MV-4-11 (cell line): ENCODE measurements around the gene CRIP2.

ENCODE experiments used
- DNase-seq: peaks from one replicate; lab custom pipeline; 2025; lab: John Stamatoyannopoulos, UW

CRIP2 gene

DNA sequence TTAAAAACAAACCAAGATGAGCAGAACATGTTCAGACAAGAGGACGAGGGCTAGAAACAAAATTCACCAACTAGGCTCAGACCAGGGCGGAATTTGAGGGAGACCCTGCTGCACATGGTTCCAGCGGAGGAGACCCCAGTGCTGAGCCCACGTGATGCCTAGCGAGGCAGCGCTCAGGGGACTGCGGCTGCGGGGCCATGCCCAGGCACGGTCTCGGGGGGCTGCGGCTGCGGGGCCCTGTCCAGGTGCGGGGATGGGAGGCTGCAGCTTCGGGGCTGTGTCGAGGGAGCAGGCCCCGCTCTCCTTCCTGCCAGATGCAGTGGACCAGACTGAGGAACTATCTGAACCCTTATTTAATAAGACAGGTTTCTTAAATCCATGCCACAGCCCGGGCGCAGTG lies 12.7 kb upstream of the CRIP2 start:
- DNase-seq, result no peak

GRCh38 chr14:105464501-105464900 lies 10.1 kb upstream of the CRIP2 start:
- no peak for DNase-seq

DNA sequence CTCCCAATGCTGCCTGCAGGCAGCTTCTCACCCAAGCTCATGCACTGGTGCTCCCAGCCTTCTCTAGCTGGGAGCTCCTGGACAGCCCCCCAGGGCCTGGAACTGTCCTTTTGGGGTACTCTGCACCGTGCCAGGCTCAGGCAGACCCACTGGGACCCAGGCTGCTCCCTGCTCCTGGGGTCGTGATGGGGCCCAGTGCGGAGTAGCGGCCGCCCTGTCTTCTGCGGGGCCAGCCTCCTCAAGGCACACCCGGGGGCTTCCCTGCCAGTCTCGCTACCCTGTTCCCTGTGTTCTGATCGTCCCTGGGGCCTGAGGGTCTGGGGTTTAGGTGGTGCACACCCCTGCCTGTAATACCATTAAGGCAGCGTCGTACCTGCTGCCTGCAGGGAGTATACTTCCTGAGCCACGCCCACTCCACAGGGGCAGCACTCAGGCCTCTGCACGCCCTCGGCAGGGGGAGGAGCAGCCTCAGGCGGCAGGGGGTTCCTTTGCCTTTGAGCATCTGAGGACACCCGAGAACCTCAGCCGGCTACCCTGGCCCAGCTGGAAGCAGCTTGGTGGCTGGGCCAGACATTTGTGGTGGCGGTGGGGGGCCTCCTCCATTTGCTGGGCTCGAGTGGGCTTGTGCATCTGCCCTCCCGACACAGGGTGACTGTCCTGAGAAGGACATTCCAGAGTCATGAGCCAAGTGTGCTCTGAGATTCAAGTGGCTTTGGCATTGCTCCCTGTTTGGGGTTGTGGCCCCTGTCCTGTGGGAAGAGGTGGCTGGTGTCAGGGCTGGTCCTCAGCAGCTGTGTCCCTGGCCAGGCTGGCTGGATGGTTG lies 9.2 kb upstream of the CRIP2 start:
- no peak for DNase-seq

GRCh38 chr14:105466531-105467248 lies 7.9 kb upstream of the CRIP2 start:
- DNase-seq, result no peak

DNA sequence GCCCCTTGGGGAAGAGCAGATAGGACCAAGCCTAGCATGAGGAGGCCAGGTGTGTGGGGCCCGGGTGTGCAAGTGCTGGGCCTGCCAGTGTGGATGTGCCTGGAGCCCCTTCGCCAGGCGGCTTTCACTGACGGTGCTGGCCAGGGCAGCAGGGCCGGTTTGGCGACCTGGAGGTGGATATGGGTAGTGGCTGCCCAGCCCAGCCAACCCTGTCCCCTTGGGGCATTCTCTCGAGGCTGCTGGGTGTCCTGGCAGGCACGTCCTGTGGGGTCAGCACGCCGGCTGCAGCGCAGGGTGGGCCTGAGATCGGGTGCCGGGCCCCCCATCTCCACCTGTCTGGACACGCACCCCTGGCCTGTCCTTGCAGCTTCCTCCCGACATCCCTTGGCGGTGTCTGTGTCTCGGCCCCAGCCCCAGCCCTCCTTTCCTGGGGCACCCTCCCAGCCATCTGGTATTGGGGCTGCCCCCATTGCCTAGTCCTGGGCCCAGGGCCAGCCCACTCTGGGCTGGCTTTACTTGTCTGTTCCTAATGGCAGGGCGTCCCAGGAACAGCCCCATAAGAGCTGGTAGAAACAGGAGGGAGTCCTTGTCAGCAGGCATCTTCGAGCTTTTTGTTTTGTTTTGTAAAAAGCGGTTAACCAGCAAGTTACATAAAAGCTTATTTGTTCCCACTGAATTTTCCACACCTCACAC lies 7.2 kb upstream of the CRIP2 start:
- DNase-seq, result no peak

DNA sequence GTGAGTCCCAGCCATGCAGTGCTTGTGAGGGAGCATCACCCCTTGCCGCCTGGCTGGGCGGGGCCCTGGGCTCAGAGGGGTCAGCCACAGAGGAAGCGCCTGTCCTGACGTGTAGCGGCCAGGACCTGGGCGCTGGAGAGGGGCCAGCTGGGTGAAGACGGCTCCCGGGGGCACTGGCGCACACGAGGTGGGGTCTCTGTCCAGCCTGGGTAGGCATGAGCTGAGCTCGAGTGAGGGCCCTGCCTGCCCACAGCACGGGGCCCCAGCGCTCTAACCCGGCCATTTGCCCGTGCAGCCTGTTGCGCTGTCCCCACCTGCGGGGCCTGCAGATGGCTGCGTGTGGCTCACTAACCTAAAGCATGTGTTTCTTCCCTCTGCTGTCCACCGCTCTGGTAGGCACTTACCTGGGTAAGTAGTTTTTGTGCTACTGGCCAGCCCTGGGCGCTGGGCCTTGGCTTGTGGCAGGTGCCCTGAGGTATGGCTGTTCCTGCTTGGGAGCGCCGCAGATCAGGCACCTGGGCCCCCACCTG lies 6.6 kb upstream of the CRIP2 start:
- no peak for DNase-seq

DNA sequence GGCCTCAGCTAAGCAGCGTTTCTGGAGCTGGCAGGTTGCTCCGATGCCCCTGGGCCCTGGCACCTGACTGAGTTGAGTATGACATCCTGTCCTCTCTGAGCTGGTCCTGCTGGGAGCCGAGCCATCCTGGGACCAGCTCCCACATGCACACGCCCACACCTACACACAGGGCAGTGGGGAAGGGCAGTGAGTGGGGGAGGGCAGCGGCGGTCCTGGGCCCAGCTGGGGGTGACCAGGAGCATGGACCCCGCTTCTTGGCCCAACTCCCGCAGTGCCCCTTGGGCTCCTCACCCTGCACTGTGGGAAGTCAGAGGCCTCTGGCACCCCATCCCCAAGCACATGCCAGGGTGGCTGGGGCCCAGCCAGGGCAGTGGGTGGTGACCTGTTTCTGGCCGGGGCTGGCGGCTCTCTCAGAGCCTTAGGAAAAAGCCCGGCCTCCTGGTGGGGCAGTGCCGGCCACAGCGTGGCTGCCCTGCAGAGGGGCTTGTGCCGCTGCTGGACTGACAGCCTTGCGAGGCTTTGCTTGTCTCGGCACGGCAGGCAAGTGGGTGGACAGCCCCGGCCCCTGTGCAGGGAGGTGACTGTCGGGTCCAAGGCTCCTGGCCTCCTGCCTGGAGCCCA lies 5.9 kb upstream of the CRIP2 start:
- DNase-seq, result no peak

DNA sequence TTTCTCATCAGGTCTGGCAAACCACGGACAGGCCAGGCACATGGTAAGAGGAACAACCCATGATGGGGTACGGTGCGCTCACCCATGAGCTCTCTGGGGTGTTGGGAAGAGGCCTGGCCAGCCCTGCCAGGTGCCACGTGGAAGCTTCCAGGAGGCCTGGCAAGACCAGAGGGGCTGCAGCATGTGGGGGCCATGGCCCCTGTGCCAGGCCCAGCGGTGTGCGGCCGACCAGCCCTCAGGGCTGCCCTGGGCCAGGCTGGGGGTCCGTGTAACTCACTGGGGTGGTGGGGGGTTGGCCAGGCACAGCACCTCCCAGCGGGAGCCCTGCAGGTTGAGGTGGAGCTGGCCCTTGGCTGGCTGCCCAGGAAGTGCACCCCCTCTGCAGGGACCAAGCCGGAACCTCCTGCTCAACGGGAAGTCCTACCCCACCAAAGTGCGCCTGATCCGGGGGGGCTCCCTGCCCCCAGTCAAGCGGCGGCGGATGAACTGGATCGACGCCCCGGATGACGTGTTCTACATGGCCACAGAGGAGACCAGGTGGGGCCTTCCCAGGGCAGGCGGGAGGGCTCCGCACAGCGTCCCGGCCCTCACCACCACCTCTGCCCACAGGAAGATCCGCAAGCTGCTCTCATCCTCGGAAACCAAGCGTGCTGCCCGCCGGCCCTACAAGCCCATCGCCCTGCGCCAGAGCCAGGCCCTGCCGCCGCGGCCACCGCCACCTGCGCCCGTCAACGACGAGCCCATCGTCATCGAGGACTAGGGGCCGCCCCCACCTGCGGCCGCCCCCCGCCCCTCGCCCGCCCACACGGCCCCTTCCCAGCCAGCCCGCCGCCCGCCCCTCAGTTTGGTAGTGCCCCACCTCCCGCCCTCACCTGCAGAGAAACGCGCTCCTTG lies 4.9 kb upstream of the CRIP2 start:
- DNase-seq, result no peak

- DNase-seq, result no peak
Measured at GRCh38 chr14:105470350-105471296, 4.0 kb upstream of the CRIP2 start.

- no peak for DNase-seq
Measured at GRCh38 chr14:105471297-105471821, 3.3 kb upstream of the CRIP2 start.

DNA sequence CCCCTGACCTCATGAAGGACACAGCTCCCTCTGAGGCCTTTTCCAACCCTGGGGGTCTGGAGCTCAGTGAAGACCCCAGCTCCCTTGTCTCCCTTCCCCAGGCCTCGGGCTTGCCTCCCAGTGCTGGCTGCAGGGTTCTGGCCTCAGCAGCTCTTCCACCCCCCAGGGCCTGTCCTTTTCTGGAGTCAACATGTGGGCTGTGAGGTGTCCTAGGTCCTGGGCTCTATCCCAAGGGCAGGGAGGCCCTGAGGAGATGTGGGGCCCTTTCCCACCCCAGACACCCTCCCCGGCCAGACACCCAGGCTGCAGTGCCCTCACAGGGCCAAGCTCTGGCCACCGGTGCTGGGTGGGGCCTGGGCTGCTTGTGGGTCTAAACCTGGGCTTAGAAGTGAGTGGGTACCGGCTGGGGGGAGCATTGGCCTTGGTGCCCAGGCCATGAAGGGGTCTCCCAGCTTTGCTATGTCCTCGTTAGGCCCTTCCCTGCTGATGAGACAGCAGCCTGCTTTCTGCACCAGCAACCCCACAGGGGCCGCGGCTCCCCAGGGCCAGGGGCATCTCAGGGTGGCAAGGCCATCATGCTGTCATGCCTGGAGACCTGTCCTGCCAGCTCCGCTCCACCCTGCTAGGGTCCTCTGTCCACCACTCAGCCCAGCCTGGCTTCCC lies 2.7 kb upstream of the CRIP2 start:
- DNase-seq, result no peak

DNA sequence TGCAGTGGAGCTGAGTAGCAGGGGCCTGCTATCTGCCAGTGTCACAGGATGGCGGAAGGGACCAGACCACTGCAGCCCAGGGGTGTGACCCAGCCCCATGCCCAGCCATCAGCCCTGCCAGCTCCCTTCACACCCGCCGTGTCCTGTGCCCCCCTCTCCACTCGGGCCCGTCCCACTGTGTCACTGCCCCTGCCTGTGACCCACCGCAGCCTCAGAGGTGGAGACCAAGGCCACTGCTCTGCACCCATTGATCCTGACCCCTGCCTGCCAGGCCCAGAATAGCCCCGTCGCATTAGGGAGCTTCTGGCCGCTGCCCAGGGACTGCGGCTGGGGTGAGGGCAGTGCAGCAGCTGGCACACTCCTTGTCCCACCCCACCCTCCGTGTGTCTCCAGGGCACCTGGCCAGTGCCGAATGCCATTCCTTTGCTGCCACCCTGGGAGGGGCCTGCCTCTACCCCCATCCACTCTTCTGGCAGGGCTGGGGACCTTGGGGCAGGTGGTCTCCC lies 2.1 kb upstream of the CRIP2 start:
- no peak for DNase-seq

DNA sequence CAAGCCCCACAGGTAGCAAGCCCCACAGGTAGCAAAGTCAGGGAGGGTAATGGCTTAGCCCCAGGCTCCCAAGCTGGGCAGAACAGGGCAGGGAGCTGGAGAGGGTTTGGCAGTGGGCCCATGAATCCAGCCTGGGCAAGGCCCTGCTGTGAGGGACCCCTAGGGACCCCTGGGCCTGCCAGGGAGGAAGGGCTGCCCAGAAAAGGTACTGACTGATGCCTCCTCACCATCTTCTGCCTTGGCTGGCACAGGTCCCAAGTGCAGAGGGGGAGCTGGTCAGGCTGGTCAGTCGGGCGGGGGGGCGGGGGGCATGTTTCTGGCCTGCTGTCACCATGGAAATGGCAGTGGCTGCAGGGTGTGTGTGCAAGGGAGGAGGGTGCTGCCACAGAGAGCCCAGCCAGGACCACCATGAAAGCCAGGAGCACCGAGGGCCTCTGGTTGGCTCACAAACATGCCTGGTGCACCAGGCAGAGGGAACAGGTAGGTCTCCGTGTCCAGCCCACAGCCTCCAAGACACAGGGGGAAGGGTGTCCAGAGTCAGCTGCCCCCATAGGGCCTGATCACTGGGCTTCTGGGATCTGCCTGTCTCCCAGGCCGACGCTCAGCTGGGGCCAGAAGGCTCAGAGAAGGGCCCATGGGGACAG lies 1.5 kb upstream of the CRIP2 start:
- no peak for DNase-seq

DNA sequence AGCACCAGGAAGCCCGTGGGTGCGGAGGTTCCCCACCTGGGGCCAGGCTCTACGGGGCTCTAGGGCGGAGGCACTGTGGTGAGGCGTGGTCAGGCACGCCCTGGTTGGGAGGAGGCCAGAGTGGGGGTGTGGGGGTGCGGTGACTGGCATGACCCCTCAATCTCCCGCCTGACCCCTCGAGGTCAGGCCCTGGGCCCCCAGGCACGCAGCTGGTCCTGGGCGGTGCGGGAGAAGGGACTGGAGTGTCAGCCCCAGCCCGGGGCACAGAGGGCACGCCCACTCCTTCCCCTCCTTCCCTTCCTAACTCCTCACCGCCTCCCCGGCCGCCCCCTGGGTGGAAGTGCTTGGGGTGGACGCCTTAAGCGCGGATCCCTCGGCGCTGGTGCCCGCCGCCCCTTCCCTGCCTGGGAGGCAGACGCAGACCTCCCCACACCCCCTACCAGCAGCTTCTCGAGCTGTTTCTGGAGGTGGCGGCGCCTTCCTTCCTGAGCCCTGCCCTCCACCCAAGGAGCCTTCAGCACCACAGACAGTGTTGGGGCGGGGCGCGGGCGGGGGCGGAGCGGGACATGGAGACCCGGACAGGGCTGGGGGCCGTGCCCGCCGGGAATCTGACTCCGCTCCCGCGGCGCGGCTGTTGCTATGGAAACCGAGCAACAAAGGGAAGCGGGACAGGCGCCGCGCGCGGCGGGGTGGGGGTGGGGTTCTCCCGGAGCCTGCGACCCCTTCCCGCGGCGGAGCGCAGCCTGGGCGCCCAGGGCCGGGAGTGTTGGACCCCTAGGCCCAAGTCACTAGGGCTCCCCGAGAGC lies 741 bp upstream of the CRIP2 start:
- no peak for DNase-seq

DNA sequence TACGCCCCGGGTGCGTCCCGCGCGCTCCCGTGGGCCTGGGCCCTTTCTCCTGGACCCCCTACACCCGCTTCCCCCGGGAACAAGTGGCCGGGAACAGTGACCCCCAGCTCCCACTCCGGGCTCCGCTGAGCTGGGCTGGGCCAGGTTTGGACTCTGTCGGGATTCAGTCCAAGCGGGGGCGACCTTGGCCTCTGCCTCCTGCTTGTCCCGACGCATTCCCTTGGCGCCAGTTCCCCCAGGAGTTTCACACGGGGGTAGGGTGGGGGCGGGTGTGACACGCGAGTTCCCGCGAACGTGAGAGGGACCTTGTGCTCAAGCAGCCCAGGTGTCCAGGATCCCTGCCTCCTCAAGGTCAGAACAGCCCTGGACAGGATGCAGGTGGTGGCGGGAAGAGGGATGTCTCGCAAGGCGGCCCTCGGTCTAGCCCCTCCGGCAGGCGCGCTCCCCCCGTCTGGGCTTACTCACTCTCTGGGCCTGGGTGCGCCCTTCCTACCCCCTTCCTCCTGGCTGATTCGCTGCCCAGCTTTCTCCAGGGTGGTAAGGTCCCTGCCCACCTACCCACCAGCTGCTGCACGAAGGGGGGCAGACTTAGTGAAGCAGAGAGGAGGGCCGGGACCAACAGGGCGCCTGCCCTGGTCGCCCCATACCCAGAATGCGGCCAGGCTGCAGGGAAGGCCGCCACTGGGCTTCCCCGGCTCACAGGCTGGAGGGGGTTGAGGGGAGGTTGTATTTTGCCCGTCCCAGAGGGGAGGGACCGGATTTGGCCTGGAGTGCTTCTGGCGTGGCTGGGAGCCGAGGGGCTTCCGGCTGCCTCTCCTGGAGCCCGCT lies 862 bp downstream of the CRIP2 start:
- DNase-seq, result no peak

DNA sequence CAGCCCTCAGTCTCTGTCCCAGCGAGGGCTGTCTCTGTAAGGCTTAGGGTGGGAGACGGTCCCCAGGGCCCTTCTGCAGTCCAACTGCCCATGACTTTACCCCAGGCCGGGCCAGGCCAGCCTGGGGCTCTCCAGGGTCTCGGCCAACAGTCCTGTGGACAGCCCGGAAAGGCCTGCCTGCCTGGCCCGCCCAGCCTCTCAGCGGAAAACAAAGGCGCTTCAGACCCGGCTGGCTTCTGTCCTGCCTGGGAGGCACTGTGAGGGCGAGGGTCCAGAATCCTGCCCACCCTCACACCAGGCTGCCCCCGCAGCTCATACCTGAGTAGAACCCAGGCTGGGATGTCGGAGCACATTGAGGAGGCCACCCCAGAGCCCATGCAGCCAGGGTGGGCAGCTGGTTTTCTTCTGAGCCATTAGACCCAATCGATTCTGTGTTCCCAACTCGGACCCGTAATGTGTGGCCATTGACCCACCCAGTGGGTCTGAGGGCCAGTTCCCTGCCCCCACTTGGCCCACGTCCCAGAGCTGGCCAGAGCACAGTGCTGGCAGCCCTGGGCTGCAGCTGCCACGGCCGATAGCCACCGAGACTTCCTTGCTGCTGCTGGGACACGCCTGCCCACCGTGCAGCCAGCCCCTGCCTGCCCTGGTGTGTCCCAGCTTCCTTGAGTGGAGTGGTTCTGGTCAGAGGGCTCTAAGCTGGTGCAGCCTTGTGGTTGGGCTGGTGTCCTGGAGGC lies 1.6 kb downstream of the CRIP2 start:
- DNase-seq, result no peak
